Kidney (tissue), 14 donors: ENCODE measurements around the gene RNF224. TPM values are rescaled to one million over a fixed set of nuclear protein-coding genes. Genes with fewer than 3 reads are reported as not detected.
A peak's percentile ranks its signal among the peaks of the same experiment; 100 is the strongest.

Experiments used
- DNase-seq, 5 donors: peaks; one replicate each; pipeline ENCODE4 v3.0.0-alpha.2; 2013 to 2020
- FAIRE-seq: peaks from 2 replicates; lab custom pipeline; 2012; peaks lifted over from hg19 to GRCh38; lab: Jason Lieb, UNC
- H3K27ac ChIP-seq, 2 donors: one replicate each; pipeline ENCODE4 v1.7.0; 2013; ENCODE audit warnings: low read depth in 2 of 2, low read length in 2 of 2, inconsistent platforms in 1 of 2
- H3K27me3 ChIP-seq: one replicate; pipeline ENCODE4 v1.7.1; 2013; ENCODE audit warnings: low read length, inconsistent platforms; ENCODE audit not compliant: control insufficient read depth, insufficient read depth
- H3K36me3 ChIP-seq, 3 donors: one replicate each; pipeline versions ENCODE4 v1.7.0 to v1.7.1; 2013; ENCODE audit warnings: low read length in 3 of 3, control low read depth in 1 of 3, inconsistent platforms in 1 of 3; ENCODE audit not compliant: insufficient read depth in 3 of 3, control insufficient read depth in 2 of 3
- H3K4me1 ChIP-seq, 3 donors: one replicate each; pipeline versions ENCODE4 v1.7.0 to v1.7.1; 2013; ENCODE audit warnings: low read length in 3 of 3, inconsistent platforms in 1 of 3, low read depth in 1 of 3; ENCODE audit not compliant: control insufficient read depth in 2 of 3, insufficient read depth in 2 of 3
- H3K4me3 ChIP-seq, 3 donors: one replicate each; pipeline versions ENCODE4 v1.7.0 to v1.8.1; 2013; ENCODE audit warnings: low read length in 3 of 3, control low read depth in 1 of 3, inconsistent platforms in 1 of 3
- H3K9ac ChIP-seq, 3 donors: one replicate each; pipeline versions ENCODE4 v1.7.0 to v1.7.1; 2013; ENCODE audit warnings: low read length in 3 of 3, control low read depth in 1 of 3, inconsistent platforms in 1 of 3
- H3K9me3 ChIP-seq, 3 donors: one replicate each; pipeline versions ENCODE4 v1.7.0 to v1.7.1; 2013; ENCODE audit warnings: low read length in 3 of 3, control low read depth in 1 of 3, inconsistent platforms in 1 of 3; ENCODE audit not compliant: control insufficient read depth in 2 of 3, insufficient read depth in 1 of 3
- intact Hi-C: fragments of 100-400 bp; cut with DNase I; formaldehyde crosslinking; loops from one replicate; pipeline ENCODE4 v1.11.1; 2022
- polyA plus RNA-seq: library from polyadenylated mRNA; stranded (reverse); fragments of 350-450 nt; fragmentation: Illumina TruSeq; extraction: RNeasy Lipid Tissue Mini Kit (QIAGEN cat#74804); gene quantifications from one replicate; pipeline ENCODE4 v1.2.3, GENCODE V29; 2014; ENCODE audit warnings: low read depth, low replicate concordance; ENCODE audit not compliant: insufficient read depth
- total RNA-seq: library from RNA; stranded (reverse); fragmentation: NEBNext Ultra II Directional; extraction: Animal tissue kit (Norgen Biotek cat#: 25700); gene quantifications from one replicate; pipeline ENCODE4 v1.2.1, GENCODE V29; 2021
- TF ChIP-seq, protein P1 (sequence below): IDR thresholded peaks from 3 replicates; pipeline ENCODE4 v1.5.1; 2012; ENCODE audit warnings: mild to moderate bottlenecking, moderate library complexity, borderline replicate concordance; ENCODE audit not compliant: insufficient read depth; ENCODE audit errors: extremely low read depth
- donor health status: control.
- donor health status: control.
- donor health status: control.
- donor health status: control.
- donor health status: control.
- donor health status: DM: yes; HTN: yes; CAD: no.
- donor health status: Normal renal cell carcinoma (clear cell type).

Gene RNF224
- total and polyA plus RNA-seq, 2 donors from 2014 or later, result 0.80 to 0.85 TPM

DNA sequence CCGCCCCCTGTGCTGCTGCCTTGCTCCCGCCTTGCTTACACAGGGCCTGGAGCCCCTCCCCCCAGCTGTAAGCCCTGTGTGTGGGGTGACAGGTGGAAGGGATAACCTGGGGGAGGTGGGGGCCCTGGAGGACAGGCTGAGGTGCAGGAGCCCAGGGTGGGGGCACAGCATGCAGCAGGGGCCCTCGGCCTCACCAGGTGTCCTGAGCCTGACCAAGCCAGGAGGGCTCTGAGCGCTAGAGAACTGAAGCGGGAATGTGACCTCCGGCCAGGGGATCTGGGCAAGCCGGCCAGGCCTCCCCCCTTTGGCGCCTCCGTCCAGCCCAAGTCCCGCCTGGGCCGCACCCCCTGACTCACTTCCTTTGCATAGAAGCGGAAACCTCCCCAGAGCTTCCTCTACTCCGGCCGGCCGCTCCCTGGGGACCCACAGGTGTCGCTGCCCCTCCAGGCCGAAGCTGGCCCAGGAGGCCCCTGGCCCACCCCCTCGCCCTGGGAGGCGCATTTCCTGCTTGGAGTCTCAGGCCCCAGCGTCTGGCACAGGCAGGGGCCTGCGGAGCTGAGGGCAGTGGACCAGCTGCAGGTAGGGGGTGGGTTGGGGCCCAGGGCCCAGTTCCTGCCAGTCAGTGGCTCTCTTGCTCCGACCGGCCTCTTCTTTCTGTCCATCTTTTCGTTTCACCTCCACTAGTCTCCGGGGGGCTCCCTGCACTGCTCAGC lies 50.2 kb downstream of the RNF224 start, which contains the start of gene TOR4A:
Gene TOR4A, plus strand, starts transcription at position 398 of the 713 bp plus-strand sequence. CDS start 964 bp downstream, outside the sequence.
- peak; percentile 71 to 96 (median 88) for DNase-seq
- TF ChIP-seq, protein P1, sequence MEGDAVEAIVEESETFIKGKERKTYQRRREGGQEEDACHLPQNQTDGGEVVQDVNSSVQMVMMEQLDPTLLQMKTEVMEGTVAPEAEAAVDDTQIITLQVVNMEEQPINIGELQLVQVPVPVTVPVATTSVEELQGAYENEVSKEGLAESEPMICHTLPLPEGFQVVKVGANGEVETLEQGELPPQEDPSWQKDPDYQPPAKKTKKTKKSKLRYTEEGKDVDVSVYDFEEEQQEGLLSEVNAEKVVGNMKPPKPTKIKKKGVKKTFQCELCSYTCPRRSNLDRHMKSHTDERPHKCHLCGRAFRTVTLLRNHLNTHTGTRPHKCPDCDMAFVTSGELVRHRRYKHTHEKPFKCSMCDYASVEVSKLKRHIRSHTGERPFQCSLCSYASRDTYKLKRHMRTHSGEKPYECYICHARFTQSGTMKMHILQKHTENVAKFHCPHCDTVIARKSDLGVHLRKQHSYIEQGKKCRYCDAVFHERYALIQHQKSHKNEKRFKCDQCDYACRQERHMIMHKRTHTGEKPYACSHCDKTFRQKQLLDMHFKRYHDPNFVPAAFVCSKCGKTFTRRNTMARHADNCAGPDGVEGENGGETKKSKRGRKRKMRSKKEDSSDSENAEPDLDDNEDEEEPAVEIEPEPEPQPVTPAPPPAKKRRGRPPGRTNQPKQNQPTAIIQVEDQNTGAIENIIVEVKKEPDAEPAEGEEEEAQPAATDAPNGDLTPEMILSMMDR, result no peak
- H3K27ac ChIP-seq, result peak within 1 kb of the TSS; percentile 90 to 92
- intact Hi-C loops, result no loop called here
- H3K9ac ChIP-seq, result peak within 1 kb of the TSS in 2 of 3 donors; percentile 53 to 65
- H3K4me3 ChIP-seq, result peak within 1 kb of the TSS in 2 of 3 donors; percentile 42 to 48
- no peaks in the 10 kb centered on the region for H3K27me3 ChIP-seq
- no peaks in the 10 kb centered on the region for H3K9me3 ChIP-seq
- H3K4me1 ChIP-seq, result peaks cover 0 to 26% (median 7%) of the 10 kb centered on the region in 3 donors
- H3K36me3 ChIP-seq, result no peaks in the 10 kb centered on the region
- FAIRE-seq, result no peak

DNA sequence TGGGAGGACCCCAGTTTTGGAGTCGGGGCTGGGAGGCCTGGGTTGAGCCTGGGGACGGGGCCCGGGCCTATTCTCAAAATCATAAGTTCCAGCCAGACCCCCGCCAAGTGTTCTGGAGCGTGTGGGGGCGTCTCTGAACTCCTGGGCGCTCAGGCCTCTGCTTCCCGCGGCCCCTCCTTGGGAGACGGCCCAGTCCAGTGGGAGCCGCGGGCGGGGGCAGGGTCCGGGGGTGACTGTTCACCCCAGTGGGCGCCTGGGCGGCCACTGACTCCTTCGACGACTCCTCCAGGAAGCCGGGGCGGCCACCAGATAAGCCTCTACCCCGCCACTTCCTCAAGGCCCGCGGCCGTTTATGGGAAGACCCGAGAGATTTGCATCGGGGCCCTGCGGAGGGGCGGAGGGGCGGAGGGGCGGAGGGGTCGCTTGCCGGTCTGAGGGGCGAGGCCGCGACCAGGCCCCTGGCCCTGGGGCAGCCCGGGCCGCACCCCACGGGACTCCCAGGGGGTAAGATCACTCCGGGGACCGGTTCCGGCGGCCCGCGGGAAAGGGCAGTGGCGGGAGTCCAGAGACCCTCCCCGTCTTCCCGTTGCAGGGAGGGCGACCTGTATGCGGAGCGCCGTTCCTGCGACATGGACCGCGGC lies 50.9 kb downstream of the RNF224 start:
- H3K27me3 ChIP-seq, result no peaks in the 10 kb centered on the region
- intact Hi-C loops, result no loop called here
- DNase-seq, result peak in 2 of 5 donors; percentile 63 to 88
- peaks cover 0 to 26% (median 7%) of the 10 kb centered on the region in 3 donors for H3K4me1 ChIP-seq
- TF ChIP-seq, protein P1, result no peak
- no peak for FAIRE-seq
- H3K9me3 ChIP-seq, result no peaks in the 10 kb centered on the region
- no peaks in the 10 kb centered on the region for H3K36me3 ChIP-seq
- peak overlapping the region in 2 of 3 donors; percentile 42 to 48 for H3K4me3 ChIP-seq
- H3K27ac ChIP-seq, result peak overlapping the region; percentile 88 to 90
- H3K9ac ChIP-seq, result peak overlapping the region in 2 of 3 donors; percentile 53 to 65

Other genes with a start within 250 kb of the RNF224 start
Only the 30 nearest of the 32 such genes appear.
- 54.2 TPM for gene PAXX, start 235.1 kb upstream of the RNF224 start, total RNA-seq
- 80.9 TPM for gene PAXX, start 235.1 kb upstream of the RNF224 start, polyA plus RNA-seq
- gene CLIC3, start 230.9 kb upstream of the RNF224 start, total RNA-seq, result 4.0 TPM
- 2.1 TPM for gene CLIC3, start 230.9 kb upstream of the RNF224 start, polyA plus RNA-seq
- 72.1 TPM for gene ABCA2, start 199.3 kb upstream of the RNF224 start, total RNA-seq
- gene ABCA2, start 199.3 kb upstream of the RNF224 start, polyA plus RNA-seq, result 39.2 TPM
- 0.60 TPM for gene FUT7, start 195.4 kb upstream of the RNF224 start, total RNA-seq
- not detected for gene FUT7, start 195.4 kb upstream of the RNF224 start, polyA plus RNA-seq
- 189 TPM for gene NPDC1, start 181.3 kb upstream of the RNF224 start, total RNA-seq
- 80.2 TPM for gene NPDC1, start 181.3 kb upstream of the RNF224 start, polyA plus RNA-seq
- gene ENTPD2, start 173.4 kb upstream of the RNF224 start, total RNA-seq, result 9.3 TPM
- 5.5 TPM for gene ENTPD2, start 173.4 kb upstream of the RNF224 start, polyA plus RNA-seq
- gene SAPCD2, start 156.9 kb upstream of the RNF224 start, total RNA-seq, result 2.3 TPM
- 1.7 TPM for gene SAPCD2, start 156.9 kb upstream of the RNF224 start, polyA plus RNA-seq
- 12.7 TPM for gene UAP1L1, start 150.0 kb upstream of the RNF224 start, total RNA-seq
- 14.4 TPM for gene UAP1L1, start 150.0 kb upstream of the RNF224 start, polyA plus RNA-seq
- gene MAN1B1, start 140.5 kb upstream of the RNF224 start, total RNA-seq, result 63.2 TPM
- gene MAN1B1, start 140.5 kb upstream of the RNF224 start, polyA plus RNA-seq, result 57.3 TPM
- gene DPP7, start 112.8 kb upstream of the RNF224 start, total RNA-seq, result 164 TPM
- gene DPP7, start 112.8 kb upstream of the RNF224 start, polyA plus RNA-seq, result 205 TPM
- 0.47 TPM for gene GRIN1, start 88.3 kb upstream of the RNF224 start, total RNA-seq
- not detected for gene GRIN1, start 88.3 kb upstream of the RNF224 start, polyA plus RNA-seq
- 0.25 TPM for gene LRRC26, start 57.5 kb upstream of the RNF224 start, total RNA-seq
- not detected for gene LRRC26, start 57.5 kb upstream of the RNF224 start, polyA plus RNA-seq
- not detected for gene TMEM210, start 55.4 kb upstream of the RNF224 start, total RNA-seq
- gene TMEM210, start 55.4 kb upstream of the RNF224 start, polyA plus RNA-seq, result not detected
- gene ANAPC2, start 38.9 kb upstream of the RNF224 start, total RNA-seq, result 57.2 TPM
- gene ANAPC2, start 38.9 kb upstream of the RNF224 start, polyA plus RNA-seq, result 19.9 TPM
- 52.5 TPM for gene SSNA1, start 38.8 kb upstream of the RNF224 start, total RNA-seq
- 131 TPM for gene SSNA1, start 38.8 kb upstream of the RNF224 start, polyA plus RNA-seq
- gene TPRN, start 26.8 kb upstream of the RNF224 start, total RNA-seq, result 49.5 TPM
- 47.2 TPM for gene TPRN, start 26.8 kb upstream of the RNF224 start, polyA plus RNA-seq
- 36.3 TPM for gene TMEM203, start 21.9 kb upstream of the RNF224 start, total RNA-seq
- 53.5 TPM for gene TMEM203, start 21.9 kb upstream of the RNF224 start, polyA plus RNA-seq
- gene NDOR1, start 21.8 kb upstream of the RNF224 start, total RNA-seq, result 17.8 TPM
- gene NDOR1, start 21.8 kb upstream of the RNF224 start, polyA plus RNA-seq, result 5.9 TPM
- 7.0 TPM for gene RNF208, start 5.3 kb upstream of the RNF224 start, total RNA-seq
- gene RNF208, start 5.3 kb upstream of the RNF224 start, polyA plus RNA-seq, result 22.8 TPM
- 0.94 TPM for gene CYSRT1, start 2.3 kb upstream of the RNF224 start, total RNA-seq
- gene CYSRT1, start 2.3 kb upstream of the RNF224 start, polyA plus RNA-seq, result 1.3 TPM
- 0.13 TPM for gene SLC34A3, start 3.4 kb downstream of the RNF224 start, total RNA-seq
- 36.0 TPM for gene SLC34A3, start 3.4 kb downstream of the RNF224 start, polyA plus RNA-seq
- gene TUBB4B, start 13.8 kb downstream of the RNF224 start, total RNA-seq, result 258 TPM
- 394 TPM for gene TUBB4B, start 13.8 kb downstream of the RNF224 start, polyA plus RNA-seq
- gene STPG3, start 23.8 kb downstream of the RNF224 start, total RNA-seq, result 0.38 TPM
- gene STPG3, start 23.8 kb downstream of the RNF224 start, polyA plus RNA-seq, result not detected
- gene NELFB, start 27.8 kb downstream of the RNF224 start, total RNA-seq, result 57.3 TPM
- 43.8 TPM for gene NELFB, start 27.8 kb downstream of the RNF224 start, polyA plus RNA-seq
- 23.8 TPM for gene TOR4A, start 50.2 kb downstream of the RNF224 start, total RNA-seq
- 4.9 TPM for gene TOR4A, start 50.2 kb downstream of the RNF224 start, polyA plus RNA-seq
- 4.7 TPM for gene NRARP, start 74.8 kb downstream of the RNF224 start, total RNA-seq
- 1.7 TPM for gene NRARP, start 74.8 kb downstream of the RNF224 start, polyA plus RNA-seq
- 44.5 TPM for gene EXD3, start 195.7 kb downstream of the RNF224 start, total RNA-seq
- 18.9 TPM for gene EXD3, start 195.7 kb downstream of the RNF224 start, polyA plus RNA-seq
- gene NOXA1, start 195.9 kb downstream of the RNF224 start, total RNA-seq, result 21.8 TPM
- 19.1 TPM for gene NOXA1, start 195.9 kb downstream of the RNF224 start, polyA plus RNA-seq
- gene ENTPD8, start 213.9 kb downstream of the RNF224 start, total RNA-seq, result 5.2 TPM
- gene ENTPD8, start 213.9 kb downstream of the RNF224 start, polyA plus RNA-seq, result 5.0 TPM
- 49.5 TPM for gene NSMF, start 231.8 kb downstream of the RNF224 start, total RNA-seq
- gene NSMF, start 231.8 kb downstream of the RNF224 start, polyA plus RNA-seq, result 32.7 TPM